K562 (cell line): ENCODE data around the gene GFM1. TPM values are rescaled to one million over a fixed set of nuclear protein-coding genes. Genes with fewer than 3 reads are reported as not detected.

ENCODE experiments used
- ARID1B ChIP-seq: fragments of 450-650 bp; IDR thresholded peaks from 2 replicates; pipeline ENCODE4 v1.6.1; 2016; ENCODE audit warnings: antibody characterized with exemption, mild to moderate bottlenecking, inconsistent platforms
- EP300 ChIP-seq: IDR thresholded peaks from 2 replicates; pipeline ENCODE4 v1.6.1; 2012; ENCODE audit warnings: low read length, improper control_type of control experiment
- GATAD2B ChIP-seq: fragments of 450-650 bp; IDR thresholded peaks from 2 replicates; pipeline ENCODE4 v1.6.1; 2017; ENCODE audit warnings: mild to moderate bottlenecking, borderline replicate concordance
- KAT7 ChIP-seq: sonication (generic); formaldehyde crosslinking; IDR thresholded peaks from 2 replicates; pipeline ENCODE4 v1.8.0; 2022; ENCODE audit warnings: missing genetic modification reagents, mild to moderate bottlenecking, borderline replicate concordance
- POLR3G ChIP-seq: IDR thresholded peaks from 2 replicates; pipeline ENCODE4 v1.6.1; 2011; ENCODE audit not compliant: insufficient read length, insufficient replicate concordance; ENCODE audit errors: extremely low read depth
- TAL1 ChIP-seq: fragments of 450-650 bp; IDR thresholded peaks from 2 replicates; pipeline ENCODE4 v1.6.1; 2016; ENCODE audit warnings: mild to moderate bottlenecking
- TCF3 ChIP-seq: sonication (generic); formaldehyde crosslinking; IDR thresholded peaks from 2 replicates; pipeline ENCODE4 v1.4.0; 2020; ENCODE audit warnings: mild to moderate bottlenecking, missing genetic modification reagents
- ZC3H11A ChIP-seq: IDR thresholded peaks from 2 replicates; pipeline ENCODE4 v1.6.1; 2012; ENCODE audit warnings: low read depth, low read length, improper control_type of control experiment
- ZNF354B ChIP-seq: fragments of 250-450 bp; sonication (Bioruptor Pico); IDR thresholded peaks from 2 replicates; pipeline ENCODE4 v1.4.0; 2020
- polyA plus RNA-seq, 8 experiments: library from polyadenylated mRNA; depleted of rRNA in 4 of 8; stranded (reverse) in 5 of 8; unstranded in 3 of 8; fragments of >200 nt; fragmentation: Nextera tagmentation in 2 of 8; fragmentation: Illumina TruSeq in 1 of 8; extraction: Ambion mirVana in 2 of 8; extraction: Trizol in 1 of 8; gene quantifications; 2 replicates each; pipeline versions ENCODE4 v1.2.1 to v1.2.3, GENCODE V29; 2011 to 2014; ENCODE audit warnings: inconsistent platforms in 1 of 8, missing spikeins in 1 of 8
- total RNA-seq, 7 experiments: library from RNA; depleted of rRNA in 6 of 7; stranded (reverse); fragments of >200 nt in 6 of 7; fragmentation: Illumina TruSeq in 2 of 7; extraction: Trizol in 2 of 7; gene quantifications; 2 replicates each; pipeline versions ENCODE4 v1.2.1 to v1.2.3, GENCODE V29; 2011 to 2021; ENCODE audit warnings: low replicate concordance in 1 of 7
- TF ChIP-seq, protein P1 (sequence below): fragments of 450-650 bp; IDR thresholded peaks from 2 replicates; pipeline ENCODE4 v1.6.1; 2016; ENCODE audit warnings: mild to moderate bottlenecking
- TF ChIP-seq, protein P2 (sequence below), 3 experiments: fragments of 200-800 bp in 1 of 3; fragments of 250-450 bp in 1 of 3; fragments of 450-650 bp in 1 of 3; sonication (Bioruptor Pico) in 1 of 3; sonication (Bioruptor generic) in 1 of 3; formaldehyde crosslinking in 1 of 3; IDR thresholded peaks; 2 replicates each; pipeline versions ENCODE4 v1.6.1 to v1.8.0; 2016 to 2022; ENCODE audit warnings: mild to moderate bottlenecking in 2 of 3, missing genetic modification characterization in 2 of 3, missing compliant biosample characterization in 1 of 3, moderate library complexity in 1 of 3
- TF ChIP-seq, protein P3 (sequence below): fragments of 450-650 bp; IDR thresholded peaks from 2 replicates; pipeline ENCODE4 v1.6.1; 2014; ENCODE audit warnings: low read depth, mild to moderate bottlenecking, moderate library complexity, borderline replicate concordance
- TF ChIP-seq, protein P4 (sequence below): fragments of 250-450 bp; sonication (Bioruptor Pico); IDR thresholded peaks from 2 replicates; pipeline ENCODE4 v1.4.0; 2020; ENCODE audit warnings: mild to moderate bottlenecking, moderate library complexity, borderline replicate concordance
- TF ChIP-seq, protein P5 (sequence below): fragments of 250-450 bp; sonication (Bioruptor Pico); IDR thresholded peaks from 2 replicates; pipeline ENCODE4 v1.8.0; 2022; ENCODE audit warnings: moderate library complexity, mild to moderate bottlenecking, inconsistent platforms
- TF ChIP-seq, protein P6 (sequence below): fragments of 200-800 bp; sonication (Bioruptor generic); IDR thresholded peaks from 2 replicates; pipeline ENCODE4 v1.6.1; 2017; ENCODE audit warnings: missing genetic modification characterization, missing compliant biosample characterization

Gene GFM1
- total and polyA plus RNA-seq, 9 of the 15 experiments (the other 6 are each of a cell fraction or from before 2014, with no cell fraction given): 38.9 to 86.7 (median 64.8) TPM

DNA sequence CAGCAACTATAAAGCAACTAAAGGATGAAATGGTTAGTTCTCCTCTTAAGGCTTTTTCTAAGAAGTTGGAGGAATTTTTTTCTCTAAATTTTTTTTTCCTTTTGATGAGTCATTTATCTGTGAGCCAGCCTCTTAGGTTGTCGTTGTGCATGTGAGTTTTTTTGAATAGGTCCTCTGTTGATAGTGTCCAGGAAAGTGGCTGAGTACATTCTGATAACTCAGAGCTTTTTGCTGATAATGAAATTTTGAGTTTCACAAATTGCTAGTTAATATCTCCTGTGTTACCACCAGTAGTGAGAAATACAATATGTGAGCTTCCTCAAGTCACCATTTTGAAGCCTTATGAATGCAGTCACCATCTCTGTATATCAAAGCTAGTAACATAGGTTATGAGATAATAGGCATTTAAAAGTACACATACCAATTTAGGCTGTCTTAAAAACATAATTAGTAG lies 35.2 kb downstream of the GFM1 start (continued):
- TF ChIP-seq, protein P1, sequence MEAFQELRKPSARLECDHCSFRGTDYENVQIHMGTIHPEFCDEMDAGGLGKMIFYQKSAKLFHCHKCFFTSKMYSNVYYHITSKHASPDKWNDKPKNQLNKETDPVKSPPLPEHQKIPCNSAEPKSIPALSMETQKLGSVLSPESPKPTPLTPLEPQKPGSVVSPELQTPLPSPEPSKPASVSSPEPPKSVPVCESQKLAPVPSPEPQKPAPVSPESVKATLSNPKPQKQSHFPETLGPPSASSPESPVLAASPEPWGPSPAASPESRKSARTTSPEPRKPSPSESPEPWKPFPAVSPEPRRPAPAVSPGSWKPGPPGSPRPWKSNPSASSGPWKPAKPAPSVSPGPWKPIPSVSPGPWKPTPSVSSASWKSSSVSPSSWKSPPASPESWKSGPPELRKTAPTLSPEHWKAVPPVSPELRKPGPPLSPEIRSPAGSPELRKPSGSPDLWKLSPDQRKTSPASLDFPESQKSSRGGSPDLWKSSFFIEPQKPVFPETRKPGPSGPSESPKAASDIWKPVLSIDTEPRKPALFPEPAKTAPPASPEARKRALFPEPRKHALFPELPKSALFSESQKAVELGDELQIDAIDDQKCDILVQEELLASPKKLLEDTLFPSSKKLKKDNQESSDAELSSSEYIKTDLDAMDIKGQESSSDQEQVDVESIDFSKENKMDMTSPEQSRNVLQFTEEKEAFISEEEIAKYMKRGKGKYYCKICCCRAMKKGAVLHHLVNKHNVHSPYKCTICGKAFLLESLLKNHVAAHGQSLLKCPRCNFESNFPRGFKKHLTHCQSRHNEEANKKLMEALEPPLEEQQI: peak; percentile 87
- peak; percentile 96 for TF ChIP-seq EP300
- no peak for TF ChIP-seq POLR3G
- TF ChIP-seq ARID1B: peak; percentile 98
- peak; percentile 94 for TF ChIP-seq TAL1
- TF ChIP-seq, protein P2, sequence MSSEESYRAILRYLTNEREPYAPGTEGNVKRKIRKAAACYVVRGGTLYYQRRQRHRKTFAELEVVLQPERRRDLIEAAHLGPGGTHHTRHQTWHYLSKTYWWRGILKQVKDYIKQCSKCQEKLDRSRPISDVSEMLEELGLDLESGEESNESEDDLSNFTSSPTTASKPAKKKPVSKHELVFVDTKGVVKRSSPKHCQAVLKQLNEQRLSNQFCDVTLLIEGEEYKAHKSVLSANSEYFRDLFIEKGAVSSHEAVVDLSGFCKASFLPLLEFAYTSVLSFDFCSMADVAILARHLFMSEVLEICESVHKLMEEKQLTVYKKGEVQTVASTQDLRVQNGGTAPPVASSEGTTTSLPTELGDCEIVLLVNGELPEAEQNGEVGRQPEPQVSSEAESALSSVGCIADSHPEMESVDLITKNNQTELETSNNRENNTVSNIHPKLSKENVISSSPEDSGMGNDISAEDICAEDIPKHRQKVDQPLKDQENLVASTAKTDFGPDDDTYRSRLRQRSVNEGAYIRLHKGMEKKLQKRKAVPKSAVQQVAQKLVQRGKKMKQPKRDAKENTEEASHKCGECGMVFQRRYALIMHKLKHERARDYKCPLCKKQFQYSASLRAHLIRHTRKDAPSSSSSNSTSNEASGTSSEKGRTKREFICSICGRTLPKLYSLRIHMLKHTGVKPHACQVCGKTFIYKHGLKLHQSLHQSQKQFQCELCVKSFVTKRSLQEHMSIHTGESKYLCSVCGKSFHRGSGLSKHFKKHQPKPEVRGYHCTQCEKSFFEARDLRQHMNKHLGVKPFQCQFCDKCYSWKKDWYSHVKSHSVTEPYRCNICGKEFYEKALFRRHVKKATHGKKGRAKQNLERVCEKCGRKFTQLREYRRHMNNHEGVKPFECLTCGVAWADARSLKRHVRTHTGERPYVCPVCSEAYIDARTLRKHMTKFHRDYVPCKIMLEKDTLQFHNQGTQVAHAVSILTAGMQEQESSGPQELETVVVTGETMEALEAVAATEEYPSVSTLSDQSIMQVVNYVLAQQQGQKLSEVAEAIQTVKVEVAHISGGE (CRISPR knock-in tag; IDR thresholded peaks at IDR 0.05): peak in 1 of 3 experiments; percentile 47; a peak in 1 of 6 replicates
- TF ChIP-seq, protein P3, sequence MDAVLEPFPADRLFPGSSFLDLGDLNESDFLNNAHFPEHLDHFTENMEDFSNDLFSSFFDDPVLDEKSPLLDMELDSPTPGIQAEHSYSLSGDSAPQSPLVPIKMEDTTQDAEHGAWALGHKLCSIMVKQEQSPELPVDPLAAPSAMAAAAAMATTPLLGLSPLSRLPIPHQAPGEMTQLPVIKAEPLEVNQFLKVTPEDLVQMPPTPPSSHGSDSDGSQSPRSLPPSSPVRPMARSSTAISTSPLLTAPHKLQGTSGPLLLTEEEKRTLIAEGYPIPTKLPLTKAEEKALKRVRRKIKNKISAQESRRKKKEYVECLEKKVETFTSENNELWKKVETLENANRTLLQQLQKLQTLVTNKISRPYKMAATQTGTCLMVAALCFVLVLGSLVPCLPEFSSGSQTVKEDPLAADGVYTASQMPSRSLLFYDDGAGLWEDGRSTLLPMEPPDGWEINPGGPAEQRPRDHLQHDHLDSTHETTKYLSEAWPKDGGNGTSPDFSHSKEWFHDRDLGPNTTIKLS: peak; percentile 15; the same call in 1 of the 2 replicates
- TF ChIP-seq TCF3 (CRISPR knock-in tag): peak; percentile 84
- TF ChIP-seq ZC3H11A: no peak
- no peak for TF ChIP-seq KAT7 (CRISPR knock-in tag)
- TF ChIP-seq, protein P4, sequence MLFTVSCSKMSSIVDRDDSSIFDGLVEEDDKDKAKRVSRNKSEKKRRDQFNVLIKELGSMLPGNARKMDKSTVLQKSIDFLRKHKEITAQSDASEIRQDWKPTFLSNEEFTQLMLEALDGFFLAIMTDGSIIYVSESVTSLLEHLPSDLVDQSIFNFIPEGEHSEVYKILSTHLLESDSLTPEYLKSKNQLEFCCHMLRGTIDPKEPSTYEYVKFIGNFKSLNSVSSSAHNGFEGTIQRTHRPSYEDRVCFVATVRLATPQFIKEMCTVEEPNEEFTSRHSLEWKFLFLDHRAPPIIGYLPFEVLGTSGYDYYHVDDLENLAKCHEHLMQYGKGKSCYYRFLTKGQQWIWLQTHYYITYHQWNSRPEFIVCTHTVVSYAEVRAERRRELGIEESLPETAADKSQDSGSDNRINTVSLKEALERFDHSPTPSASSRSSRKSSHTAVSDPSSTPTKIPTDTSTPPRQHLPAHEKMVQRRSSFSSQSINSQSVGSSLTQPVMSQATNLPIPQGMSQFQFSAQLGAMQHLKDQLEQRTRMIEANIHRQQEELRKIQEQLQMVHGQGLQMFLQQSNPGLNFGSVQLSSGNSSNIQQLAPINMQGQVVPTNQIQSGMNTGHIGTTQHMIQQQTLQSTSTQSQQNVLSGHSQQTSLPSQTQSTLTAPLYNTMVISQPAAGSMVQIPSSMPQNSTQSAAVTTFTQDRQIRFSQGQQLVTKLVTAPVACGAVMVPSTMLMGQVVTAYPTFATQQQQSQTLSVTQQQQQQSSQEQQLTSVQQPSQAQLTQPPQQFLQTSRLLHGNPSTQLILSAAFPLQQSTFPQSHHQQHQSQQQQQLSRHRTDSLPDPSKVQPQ (CRISPR knock-in tag): no peak
- TF ChIP-seq ZNF354B (CRISPR knock-in tag): no peak
- TF ChIP-seq, protein P5, sequence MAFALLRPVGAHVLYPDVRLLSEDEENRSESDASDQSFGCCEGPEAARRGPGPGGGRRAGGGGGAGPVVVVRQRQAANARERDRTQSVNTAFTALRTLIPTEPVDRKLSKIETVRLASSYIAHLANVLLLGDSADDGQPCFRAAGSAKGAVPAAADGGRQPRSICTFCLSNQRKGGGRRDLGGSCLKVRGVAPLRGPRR: no peak
- TF ChIP-seq, protein P6, sequence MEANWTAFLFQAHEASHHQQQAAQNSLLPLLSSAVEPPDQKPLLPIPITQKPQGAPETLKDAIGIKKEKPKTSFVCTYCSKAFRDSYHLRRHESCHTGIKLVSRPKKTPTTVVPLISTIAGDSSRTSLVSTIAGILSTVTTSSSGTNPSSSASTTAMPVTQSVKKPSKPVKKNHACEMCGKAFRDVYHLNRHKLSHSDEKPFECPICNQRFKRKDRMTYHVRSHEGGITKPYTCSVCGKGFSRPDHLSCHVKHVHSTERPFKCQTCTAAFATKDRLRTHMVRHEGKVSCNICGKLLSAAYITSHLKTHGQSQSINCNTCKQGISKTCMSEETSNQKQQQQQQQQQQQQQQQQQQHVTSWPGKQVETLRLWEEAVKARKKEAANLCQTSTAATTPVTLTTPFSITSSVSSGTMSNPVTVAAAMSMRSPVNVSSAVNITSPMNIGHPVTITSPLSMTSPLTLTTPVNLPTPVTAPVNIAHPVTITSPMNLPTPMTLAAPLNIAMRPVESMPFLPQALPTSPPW (CRISPR knock-in tag): peak; percentile 53
- TF ChIP-seq GATAD2B: no peak; the same call in 1 of the 2 replicates
